PC-9 (cell line): ENCODE data around the gene CAMKMT. TPM values are rescaled to one million over a fixed set of nuclear protein-coding genes. Genes with fewer than 3 reads are reported as not detected.

Experiments
- BruUV-seq: library from RNA; stranded (reverse); fragments of 400-500 nt; replicated peaks from 2 replicates; lab custom pipeline; 2021; lab: Mats Ljungman, UMichigan
- CTCF ChIA-PET: fragments of 300-600 bp; sonication (Branson Sonifier 250); formaldehyde crosslinking; loops from one replicate; lab custom pipeline; 2022; ENCODE audit warnings: antibody characterized with exemption; lab: Charles Lee
- POLR2A ChIA-PET: fragments of 300-600 bp; sonication (Branson Sonifier 250); formaldehyde crosslinking; loops from one replicate; lab custom pipeline; 2022; ENCODE audit warnings: antibody characterized with exemption; ENCODE audit not compliant: unreplicated experiment; lab: Charles Lee
- DNase-seq, 2 experiments: peaks; one replicate each; pipeline versions ENCODE4 v3.0.0 to v3.0.0-alpha.2; 2015 to 2022; ENCODE audit warnings: mixed read lengths in 1 of 2
- H2AFZ ChIP-seq: fragments of 200-600 bp; sonication (generic); 2 replicates; pipeline ENCODE4 v1.8.1; 2017; ENCODE audit warnings: antibody characterized with exemption
- H3F3A ChIP-seq: fragments of 200-600 bp; sonication (generic); 2 replicates; pipeline ENCODE4 v1.8.1; 2017; ENCODE audit warnings: antibody characterized with exemption, mild to moderate bottlenecking, low read depth; ENCODE audit not compliant: insufficient read depth
- H3K27ac ChIP-seq: fragments of 200-600 bp; sonication (generic); 2 replicates; pipeline ENCODE4 v1.6.1; 2016; ENCODE audit warnings: mixed run types
- H3K27me3 ChIP-seq: fragments of 200-600 bp; sonication (generic); 2 replicates; pipeline ENCODE4 v1.6.1; 2016; ENCODE audit warnings: low read depth, mixed run types; ENCODE audit not compliant: insufficient read depth
- H3K36me3 ChIP-seq: fragments of 200-600 bp; sonication (generic); 2 replicates; pipeline ENCODE4 v1.6.1; 2016; ENCODE audit warnings: low read depth, mixed run types
- H3K4me1 ChIP-seq: fragments of 200-600 bp; sonication (generic); replicated peaks from 2 replicates; pipeline ENCODE4 v1.6.1; 2016; ENCODE audit warnings: mixed run types; ENCODE audit not compliant: insufficient read depth
- H3K4me2 ChIP-seq: fragments of 200-600 bp; sonication (generic); 2 replicates; pipeline ENCODE4 v1.6.1; 2017; ENCODE audit warnings: mixed run types
- H3K4me3 ChIP-seq: fragments of 200-600 bp; sonication (generic); 2 replicates; pipeline ENCODE4 v1.6.1; 2016; ENCODE audit warnings: mixed run types
- H3K79me2 ChIP-seq: fragments of 200-600 bp; sonication (generic); 2 replicates; pipeline ENCODE4 v1.6.1; 2017; ENCODE audit warnings: low read depth, mixed run types
- H3K9me2 ChIP-seq: fragments of 200-600 bp; sonication (generic); 2 replicates; pipeline ENCODE4 v1.8.1; 2017; ENCODE audit warnings: mild to moderate bottlenecking; ENCODE audit not compliant: insufficient read depth
- H3K9me3 ChIP-seq: fragments of 200-600 bp; sonication (generic); 2 replicates; pipeline ENCODE4 v1.8.1; 2016; ENCODE audit warnings: low read depth; ENCODE audit not compliant: insufficient read depth
- H4K20me1 ChIP-seq: fragments of 200-600 bp; sonication (generic); 2 replicates; pipeline ENCODE4 v1.8.1; 2017; ENCODE audit not compliant: insufficient read depth
- CTCF ChIP-seq: fragments of 200-600 bp; sonication (generic); conservative IDR thresholded peaks from 2 replicates; pipeline ENCODE4 v1.6.1; 2017; ENCODE audit warnings: mixed run types, antibody characterized with exemption, mild to moderate bottlenecking, moderate library complexity
- EZH2 ChIP-seq: fragments of 200-600 bp; sonication (generic); IDR thresholded peaks from 2 replicates; pipeline ENCODE4 v1.8.0; 2017; ENCODE audit warnings: antibody characterized with exemption, low read depth
- intact Hi-C: fragments of 100-400 bp; cut with micrococcal nuclease; formaldehyde crosslinking; loops from one replicate; pipeline ENCODE4 v1.10.0; 2022; ENCODE audit not compliant: unreplicated experiment
- total RNA-seq: library from RNA; stranded (reverse); gene quantifications from 2 replicates; pipeline ENCODE4 v1.2.3, GENCODE V29; 2021

The CAMKMT gene
- total RNA-seq, 1 experiment from 2014 or later = 17.9 TPM

- no TSS peak for BruUV-seq
- H3K27me3 ChIP-seq = no peaks in the 10 kb centered on the region
- H3K36me3 ChIP-seq = no peaks in the 10 kb centered on the region
- H3K4me2 ChIP-seq = no peak overlapping the region
- no peak for DNase-seq
- no peaks in the 10 kb centered on the region for H3F3A ChIP-seq
- no peaks in the 10 kb centered on the region for H3K4me1 ChIP-seq
- ChIA-PET POLR2A (interaction anchor here (0.6 kb wide), 1 partner anchor 874 kb away, joined by 12 read pairs; no protein-coding TSS in a partner anchor), CTCF (interaction anchor here (0.6 kb wide), 1 partner anchor 88 kb away, joined by 5 read pairs; no protein-coding TSS in a partner anchor)
- intact Hi-C loops = no loop called here
- no peaks in the 10 kb centered on the region for H3K9me2 ChIP-seq
- no peak overlapping the region for H2AFZ ChIP-seq
- H3K4me3 ChIP-seq = no peak overlapping the region
- no peaks in the 10 kb centered on the region for H3K79me2 ChIP-seq
- H3K27ac ChIP-seq = no peak overlapping the region
- no peaks in the 10 kb centered on the region for H4K20me1 ChIP-seq
- no peak for TF ChIP-seq CTCF
- TF ChIP-seq EZH2 = no peak
- no peaks in the 10 kb centered on the region for H3K9me3 ChIP-seq
Observed at GRCh38 chr2:44450806-44451205, 89.1 kb downstream of the CAMKMT start.

- ChIA-PET CTCF (no interaction called here), POLR2A (interaction anchor here (0.5 kb wide), 1 partner anchor 75 kb away, joined by 5 read pairs; no protein-coding TSS in a partner anchor)
- H4K20me1 ChIP-seq = no peaks in the 10 kb centered on the region
- no peak overlapping the region for H3K27ac ChIP-seq
- no peaks in the 10 kb centered on the region for H3K79me2 ChIP-seq
- H3K4me2 ChIP-seq = no peak overlapping the region
- no peaks in the 10 kb centered on the region for H3K9me3 ChIP-seq
- no peaks in the 10 kb centered on the region for H3K9me2 ChIP-seq
- H3F3A ChIP-seq = no peaks in the 10 kb centered on the region
- no peak overlapping the region for H3K4me3 ChIP-seq
- no peaks in the 10 kb centered on the region for H3K36me3 ChIP-seq
- H2AFZ ChIP-seq = no peak overlapping the region
- no peak for TF ChIP-seq CTCF
- no peak for TF ChIP-seq EZH2
- no peaks in the 10 kb centered on the region for H3K27me3 ChIP-seq
- intact Hi-C loops = no loop called here
- no peaks in the 10 kb centered on the region for H3K4me1 ChIP-seq
- no peak for DNase-seq
- no TSS peak for BruUV-seq
Observed at GRCh38 chr2:44452069-44452583, 90.4 kb downstream of the CAMKMT start.

DNA sequence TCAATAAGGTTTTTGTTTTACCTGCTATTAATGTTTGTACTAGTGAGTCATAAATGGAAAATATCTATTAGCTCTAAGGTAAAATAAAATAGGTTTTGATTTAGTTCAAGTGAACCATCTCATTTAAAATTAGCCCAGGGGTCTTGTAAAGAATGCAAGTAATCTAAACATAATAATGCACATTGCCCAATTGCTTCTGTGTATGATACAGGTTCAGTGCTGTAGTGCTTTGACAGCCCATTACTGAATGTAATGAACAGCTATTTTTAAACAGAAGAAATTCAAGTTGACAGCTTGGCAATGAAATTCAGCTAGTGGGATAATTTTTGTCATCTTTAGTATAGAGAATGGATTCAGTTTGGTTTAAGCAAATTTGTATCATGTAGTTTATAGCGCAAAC, 91.5 kb downstream of the CAMKMT start:
- Histone ChIP-seq H3K4me1 (no peaks in the 10 kb centered on the region), H3K4me2 (no peak overlapping the region), H3K36me3 (no peaks in the 10 kb centered on the region), H2AFZ (no peak overlapping the region), H3K9me3 (no peaks in the 10 kb centered on the region), H3K4me3 (no peak overlapping the region), H3K27me3 (no peaks in the 10 kb centered on the region), H3K79me2 (no peaks in the 10 kb centered on the region), H3K9me2 (no peaks in the 10 kb centered on the region), H3F3A (no peaks in the 10 kb centered on the region), H3K27ac (no peak overlapping the region), H4K20me1 (no peaks in the 10 kb centered on the region)
- no peak for TF ChIP-seq EZH2
- no peak for TF ChIP-seq CTCF
- no peak for DNase-seq
- intact Hi-C loops = no loop called here
- CTCF ChIA-PET = interaction anchor here (0.7 kb wide), 1 partner anchor 26 kb away, joined by 3 read pairs; no protein-coding TSS in a partner anchor
- BruUV-seq = no TSS peak
- POLR2A ChIA-PET = interaction anchor here (0.6 kb wide), 2 partner anchors 16 to 208 kb away, joined by 4 to 7 read pairs; no protein-coding TSS in a partner anchor
